Endodermal cell (in vitro differentiated cells): Measurements from ENCODE around the gene SERPIND1. TPM values are rescaled to one million over a fixed set of nuclear protein-coding genes. Genes with fewer than 3 reads are reported as not detected.
A peak's percentile ranks its signal among the peaks of the same experiment; 100 is the strongest.

Experiments used
- DNase-seq: peaks from one replicate; pipeline ENCODE4 v3.0.0-alpha.2; 2017
- H3K27ac ChIP-seq: 2 replicates; pipeline ENCODE4 v1.5.1; 2013; ENCODE audit warnings: mild to moderate bottlenecking, low read depth, low read length, moderate library complexity
- H3K27me3 ChIP-seq: 2 replicates; pipeline ENCODE4 v1.6.1; 2013; ENCODE audit warnings: mild to moderate bottlenecking, low read length, moderate library complexity; ENCODE audit not compliant: insufficient read depth, control insufficient read depth, poor library complexity, severe bottlenecking
- H3K36me3 ChIP-seq: 2 replicates; pipeline ENCODE4 v1.7.0; 2013; ENCODE audit warnings: mild to moderate bottlenecking, low read length, moderate library complexity; ENCODE audit not compliant: control insufficient read depth, insufficient read depth
- H3K4me1 ChIP-seq: one replicate; pipeline ENCODE4 v1.7.0; 2013; ENCODE audit warnings: low read length; ENCODE audit not compliant: control insufficient read depth, insufficient read depth
- H3K4me3 ChIP-seq: 2 replicates; pipeline ENCODE4 v1.5.1; 2013; ENCODE audit warnings: mild to moderate bottlenecking, low read length, moderate library complexity
- H3K9ac ChIP-seq: 2 replicates; pipeline ENCODE4 v1.6.1; 2013; ENCODE audit warnings: mild to moderate bottlenecking, low read length, moderate library complexity; ENCODE audit not compliant: poor library complexity, severe bottlenecking; ENCODE audit errors: extremely low read depth
- H3K9me3 ChIP-seq: 2 replicates; pipeline ENCODE4 v1.6.1; 2013; ENCODE audit warnings: mild to moderate bottlenecking, low read length, moderate library complexity; ENCODE audit not compliant: control insufficient read depth
- H3K27ac Mint-ChIP-seq: 2 replicates; pipeline ENCODE4 v1.8.0; 2020; ENCODE audit warnings: mixed read lengths
- H3K27me3 Mint-ChIP-seq: 2 replicates; pipeline ENCODE4 v1.8.0; 2021; ENCODE audit warnings: mild to moderate bottlenecking, mixed read lengths; ENCODE audit not compliant: insufficient read depth
- H3K36me3 Mint-ChIP-seq: 2 replicates; pipeline ENCODE4 v1.8.0; 2020; ENCODE audit warnings: low read depth, mixed read lengths
- H3K4me1 Mint-ChIP-seq: 2 replicates; pipeline ENCODE4 v1.8.0; 2020; ENCODE audit warnings: mixed read lengths
- H3K4me3 Mint-ChIP-seq: 2 replicates; pipeline ENCODE4 v1.8.0; 2020; ENCODE audit warnings: mild to moderate bottlenecking, moderate library complexity, mixed read lengths
- H3K9me3 Mint-ChIP-seq: 2 replicates; pipeline ENCODE4 v1.8.0; 2020; ENCODE audit warnings: mild to moderate bottlenecking, mixed read lengths
- CTCF ChIP-seq: fragments of 200-600 bp; sonication (generic); conservative IDR thresholded peaks from 2 replicates; pipeline ENCODE4 v1.5.0; 2021; ENCODE audit warnings: antibody characterized with exemption, mild to moderate bottlenecking
- WGBS, 2 experiments: methylation state at CpG; one replicate each; pipeline versions ENCODE4 v1.1.5 to v1.1.7; 2013; ENCODE audit warnings: missing lambda C conversion rate in 2 of 2, mixed read lengths in 1 of 2; ENCODE audit not compliant: insufficient coverage in 1 of 2, insufficient read length in 1 of 2; 5-methylcytosine and 5-hydroxymethylcytosine counted together
- total RNA-seq, 2 donors: library from RNA; stranded (reverse); fragmentation: NEBNext Ultra II Directional in 1 of 2; extraction: Animal tissue kit (Norgen Biotek cat#: 25700) in 1 of 2; gene quantifications; 2 replicates in 1 of 2; 3 replicates in 1 of 2; pipeline ENCODE4 v1.2.1, GENCODE V29; 2021

SERPIND1 gene
- total RNA-seq, 2 donors from 2014 or later: not detected

- no peaks in the 10 kb centered on the region for H3K4me1 Mint-ChIP-seq
- no peaks in the 10 kb centered on the region for H3K27me3 Mint-ChIP-seq
- Histone ChIP-seq H3K4me1 (no peaks in the 10 kb centered on the region), H3K9ac (no peak overlapping the region), H3K36me3 (peaks cover 47% of the 10 kb centered on the region), H3K4me3 (no peak overlapping the region), H3K27me3 (no peaks in the 10 kb centered on the region), H3K27ac (no peak overlapping the region), H3K9me3 (no peaks in the 10 kb centered on the region)
- no peak overlapping the region for H3K4me3 Mint-ChIP-seq
- DNase-seq: no peak
- no peak for TF ChIP-seq CTCF
- H3K27ac Mint-ChIP-seq: no peak overlapping the region
- WGBS, 2 experiments: 92 to 100% methylated on average over 6 to 7 of the region's 7 CpGs
- H3K36me3 Mint-ChIP-seq: peaks cover 33% of the 10 kb centered on the region
- H3K9me3 Mint-ChIP-seq: no peaks in the 10 kb centered on the region
Observed at GRCh38 chr22:20762233-20762796, 11.6 kb upstream of the SERPIND1 start.

GRCh38 chr22:20763630-20764470 lies 10.1 kb upstream of the SERPIND1 start:
- Histone ChIP-seq H3K4me3 (no peak overlapping the region), H3K36me3 (peaks cover 35% of the 10 kb centered on the region), H3K27ac (no peak overlapping the region), H3K4me1 (no peaks in the 10 kb centered on the region), H3K27me3 (no peaks in the 10 kb centered on the region), H3K9me3 (no peaks in the 10 kb centered on the region), H3K9ac (no peak overlapping the region)
- H3K27me3 Mint-ChIP-seq: no peaks in the 10 kb centered on the region
- peak; percentile 24 for DNase-seq
- no peak overlapping the region for H3K4me3 Mint-ChIP-seq
- 93 to 94% methylated on average over 7 to 13 of the region's 13 CpGs for WGBS, 2 experiments
- H3K36me3 Mint-ChIP-seq: peaks cover 28% of the 10 kb centered on the region
- H3K4me1 Mint-ChIP-seq: no peaks in the 10 kb centered on the region
- peak overlapping the region; percentile 68 for H3K27ac Mint-ChIP-seq
- TF ChIP-seq CTCF: no peak
- H3K9me3 Mint-ChIP-seq: no peaks in the 10 kb centered on the region

GRCh38 chr22:20764471-20764720 lies 9.5 kb upstream of the SERPIND1 start:
- TF ChIP-seq CTCF: no peak
- Histone ChIP-seq H3K4me3 (no peak overlapping the region), H3K9ac (no peak overlapping the region), H3K36me3 (peaks cover 33% of the 10 kb centered on the region), H3K27ac (no peak overlapping the region), H3K27me3 (no peaks in the 10 kb centered on the region), H3K9me3 (no peaks in the 10 kb centered on the region), H3K4me1 (no peaks in the 10 kb centered on the region)
- no peak for DNase-seq
- Mint-ChIP-seq H3K4me1 (no peaks in the 10 kb centered on the region), H3K36me3 (peaks cover 28% of the 10 kb centered on the region), H3K4me3 (no peak overlapping the region), H3K27me3 (no peaks in the 10 kb centered on the region), H3K27ac (no peak overlapping the region), H3K9me3 (no peaks in the 10 kb centered on the region)
- WGBS, 2 experiments: 95 to 97% methylated on average over 5 to 7 of the region's 7 CpGs
